ENCODE measurements around the gene DDA1.
"Not testable (repeated sequence)": the region's sequence is repeated elsewhere in the genome, so short reads cannot be mapped to it uniquely, and the experiment has no call there.

Gene DDA1

DNA sequence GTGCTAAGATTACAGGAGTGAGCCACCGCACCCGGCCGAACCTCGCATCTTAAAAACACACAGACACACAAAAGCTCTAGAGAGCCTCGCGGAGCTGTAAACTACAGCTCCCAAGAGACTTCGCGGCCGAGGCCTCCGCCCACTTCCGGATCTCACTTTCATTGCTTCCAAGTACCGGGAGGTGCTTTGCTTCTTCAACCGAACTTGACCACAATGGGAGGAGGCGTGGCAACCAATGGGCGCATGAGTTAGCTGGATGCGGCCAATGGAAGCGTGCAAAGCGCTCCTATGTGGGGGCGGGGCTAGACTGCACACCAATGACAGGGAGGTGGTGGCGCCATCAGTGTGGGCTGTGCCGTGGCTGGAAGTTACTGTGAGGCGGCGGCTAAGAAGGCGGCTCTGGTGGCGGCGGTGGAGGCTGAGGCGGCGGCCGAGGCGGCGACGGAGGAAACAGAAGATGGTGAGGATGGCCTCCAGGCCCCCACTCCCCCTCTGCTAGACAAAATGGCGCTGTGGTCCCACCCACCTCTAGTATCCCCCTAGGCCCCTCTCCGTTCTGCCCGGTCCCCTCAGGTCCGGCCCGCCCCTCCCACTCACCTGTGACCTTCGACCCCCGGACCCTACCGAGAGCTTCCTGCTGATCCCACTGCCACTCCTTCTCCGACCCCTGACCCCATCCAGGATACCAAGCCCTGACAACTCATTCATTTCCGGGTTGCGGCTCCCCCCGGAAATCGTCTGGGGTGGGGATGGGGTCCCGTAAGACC lies at the start of gene DDA1:
Gene DDA1 (plus strand): TSS at position 366 of the 767 bp plus-strand sequence. CDS start 92 bp downstream, at position 458.
- DNase-seq (ENCODE audit: low read depth), result peak; percentile 99

- DNase-seq (ENCODE audit: low read depth), result no peak
Measured at GRCh38 chr19:17259934-17260333, 49.4 kb upstream of the DDA1 start.

GRCh38 chr19:17260842-17261325 lies 48.5 kb upstream of the DDA1 start:
- peak; percentile 71 for DNase-seq (ENCODE audit: low read depth)

GRCh38 chr19:17262557-17262956 lies 46.8 kb upstream of the DDA1 start:
- DNase-seq (ENCODE audit: low read depth), result no peak

DNA sequence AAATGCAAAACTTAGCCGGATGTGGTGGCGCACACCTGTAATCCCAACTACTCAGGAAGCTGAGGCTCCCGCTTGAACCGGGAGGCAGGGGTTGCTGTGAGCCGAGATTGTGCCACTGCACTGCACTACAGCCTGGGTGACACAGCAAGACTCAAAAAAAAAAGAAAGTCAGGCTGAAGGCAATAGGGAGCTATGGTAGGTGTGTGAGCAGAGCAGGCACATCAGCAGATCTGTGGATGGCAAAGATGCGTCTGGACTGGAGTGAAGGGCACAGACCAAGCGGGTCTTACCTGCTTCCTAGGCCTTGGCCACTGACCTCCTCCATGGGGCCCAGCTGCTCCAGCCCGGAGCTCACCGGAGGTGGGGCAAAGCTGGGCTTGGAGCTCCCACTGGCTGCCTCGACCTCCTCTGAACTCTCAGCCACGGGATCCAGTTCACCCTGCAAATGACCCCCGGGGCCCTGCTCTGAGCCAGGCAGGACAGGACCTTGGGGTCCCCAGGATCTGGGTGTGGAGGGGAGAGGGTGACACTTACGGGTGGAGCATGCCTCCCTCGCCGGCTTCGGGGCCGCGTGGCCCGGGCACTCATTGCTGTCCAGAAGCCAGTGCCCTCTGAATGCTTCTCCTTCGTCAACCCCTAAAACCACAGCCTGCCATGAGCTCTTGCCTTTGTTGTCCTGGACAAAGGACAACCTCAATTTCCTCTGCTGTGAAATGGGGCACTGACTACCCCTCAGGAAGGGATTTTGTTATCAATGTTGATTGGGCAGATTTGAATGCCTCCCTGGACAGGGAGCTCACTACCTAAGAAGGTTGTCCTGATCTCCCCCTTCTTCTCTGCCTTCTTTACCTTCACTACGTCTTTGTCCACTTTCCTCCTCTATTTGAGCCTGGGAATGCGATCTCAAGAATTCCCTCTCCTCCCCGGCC lies 45.4 kb upstream of the DDA1 start:
- DNase-seq (ENCODE audit: low read depth), result no peak

DNA sequence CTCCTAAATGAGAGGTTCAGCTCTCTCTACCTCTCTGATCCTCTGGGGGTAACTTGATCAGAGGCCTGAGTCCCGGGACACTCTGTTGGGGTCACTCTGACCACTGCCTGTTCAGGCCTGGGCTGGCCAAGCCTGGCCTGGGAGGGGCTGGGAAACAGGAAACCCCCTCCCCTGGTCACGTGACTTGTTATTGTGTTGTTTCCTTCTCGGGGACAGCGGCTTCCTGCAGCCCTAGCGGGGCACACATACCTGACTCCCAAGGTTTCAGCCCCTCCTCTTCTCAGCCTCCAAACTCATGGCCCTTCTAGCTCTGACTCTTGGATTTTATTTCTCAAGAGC lies 44.8 kb upstream of the DDA1 start, which contains the start of gene USHBP1:
Gene USHBP1 (minus strand): TSS at position 105 of the 339 bp plus-strand sequence. CDS start 446 bp downstream, outside the sequence.
- no peak for DNase-seq (ENCODE audit: low read depth)

DNA sequence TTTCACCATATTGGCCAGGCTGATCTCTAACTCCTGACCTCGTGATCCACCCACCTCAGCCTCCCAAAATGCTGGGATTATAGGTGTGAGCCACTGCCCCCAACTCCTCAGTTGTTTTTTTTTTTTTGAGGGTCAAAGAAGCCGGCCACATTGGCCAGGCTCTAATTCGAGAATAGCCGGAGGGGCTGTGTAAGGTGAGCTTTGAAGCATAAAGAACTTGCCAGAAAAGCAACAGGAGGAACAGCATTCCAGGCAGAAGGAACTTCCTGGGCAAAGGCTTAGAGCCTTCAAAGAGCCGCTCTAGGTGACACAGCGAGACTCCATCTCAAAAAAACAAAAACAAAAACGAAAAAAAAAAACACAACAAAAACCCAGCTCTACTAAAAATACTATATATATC lies 43.3 kb upstream of the DDA1 start:
- DNase-seq (ENCODE audit: low read depth), result no peak

- DNase-seq (ENCODE audit: low read depth), result no peak
Measured at GRCh38 chr19:17266589-17266974, 42.8 kb upstream of the DDA1 start.

GRCh38 chr19:17266975-17267788 lies 42.2 kb upstream of the DDA1 start, which contains the start of gene BABAM1:
Gene BABAM1, plus strand, starts transcription at chr19:17267443. Its CDS starts 1,364 bp downstream, at chr19:17268807.
- DNase-seq (ENCODE audit: low read depth), result peak; percentile 95

GRCh38 chr19:17268754-17269153 lies 40.6 kb upstream of the DDA1 start:
- no peak for DNase-seq (ENCODE audit: low read depth)

DNA sequence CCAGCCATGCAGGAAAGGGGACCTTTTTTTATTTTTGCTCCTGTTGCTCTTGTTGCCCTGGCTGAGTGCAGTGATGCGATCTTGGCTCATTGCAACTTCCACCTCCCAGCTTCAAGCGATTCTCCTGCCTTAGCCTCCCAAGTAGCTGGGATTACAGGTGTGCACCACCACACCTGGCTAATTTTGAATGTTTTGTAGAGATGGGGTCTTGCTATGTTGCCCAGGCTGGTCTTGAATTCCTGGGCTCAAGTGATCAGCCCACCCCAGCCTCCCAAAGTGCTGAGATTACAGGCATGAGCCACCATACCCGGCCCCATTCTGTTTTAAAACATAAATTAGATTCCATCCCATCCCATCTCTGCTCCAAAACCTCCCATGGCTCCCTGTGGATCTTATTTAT lies 34.5 kb upstream of the DDA1 start:
- DNase-seq (ENCODE audit: low read depth), result not testable (repeated sequence)

GRCh38 chr19:17275441-17276175 lies 33.8 kb upstream of the DDA1 start:
- DNase-seq (ENCODE audit: low read depth), result no peak

- DNase-seq (ENCODE audit: low read depth), result no peak
Measured at GRCh38 chr19:17279436-17279835, 29.9 kb upstream of the DDA1 start.

DNA sequence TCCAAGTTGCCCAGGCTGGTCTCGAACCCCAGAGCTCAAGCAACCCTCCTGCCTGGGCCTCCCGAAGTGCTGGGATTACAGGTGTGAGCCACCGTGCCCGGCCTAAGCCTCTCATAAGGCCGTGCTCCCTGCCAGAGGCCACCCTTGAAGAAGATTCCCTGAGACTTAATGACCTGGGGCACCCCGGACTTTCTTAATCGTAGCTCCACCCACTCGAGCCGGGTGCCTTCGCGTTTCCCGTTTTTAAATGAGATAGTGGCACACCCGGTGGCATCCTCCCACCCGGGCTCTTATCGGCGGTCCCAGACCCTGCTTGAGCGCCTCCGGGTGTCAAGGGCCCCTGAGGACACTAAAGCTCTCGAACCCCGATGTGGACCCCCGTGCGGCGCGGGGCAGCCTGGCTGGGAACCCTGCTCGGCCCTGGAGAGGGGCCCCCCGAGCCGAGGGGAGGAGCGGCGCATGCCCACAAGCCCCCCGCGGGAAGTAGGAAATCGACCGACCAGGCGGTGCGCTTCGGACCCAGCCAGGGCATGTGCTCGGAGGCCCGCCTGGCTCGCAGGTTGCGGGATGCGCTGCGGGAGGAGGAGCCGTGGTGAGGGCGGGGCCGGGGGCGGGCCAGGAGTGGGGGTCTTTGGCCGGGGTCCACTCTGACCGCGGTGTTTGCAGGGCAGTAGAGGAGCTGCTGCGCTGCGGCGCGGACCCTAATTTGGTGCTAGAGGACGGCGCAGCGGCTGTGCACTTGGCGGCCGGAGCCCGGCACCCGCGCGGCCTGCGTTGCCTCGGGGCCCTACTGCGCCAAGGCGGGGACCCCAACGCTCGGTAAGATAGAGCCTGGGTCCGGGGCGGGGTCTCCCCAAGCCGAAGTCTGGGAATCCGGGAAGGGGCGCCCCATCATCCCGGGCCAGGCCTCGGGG lies 27.7 kb upstream of the DDA1 start, which contains the start of gene ANKLE1:
Gene ANKLE1 (plus strand): TSS at position 511 of the 914 bp plus-strand sequence. CDS start 20 bp downstream, at position 531.
- DNase-seq (ENCODE audit: low read depth), result no peak

DNA sequence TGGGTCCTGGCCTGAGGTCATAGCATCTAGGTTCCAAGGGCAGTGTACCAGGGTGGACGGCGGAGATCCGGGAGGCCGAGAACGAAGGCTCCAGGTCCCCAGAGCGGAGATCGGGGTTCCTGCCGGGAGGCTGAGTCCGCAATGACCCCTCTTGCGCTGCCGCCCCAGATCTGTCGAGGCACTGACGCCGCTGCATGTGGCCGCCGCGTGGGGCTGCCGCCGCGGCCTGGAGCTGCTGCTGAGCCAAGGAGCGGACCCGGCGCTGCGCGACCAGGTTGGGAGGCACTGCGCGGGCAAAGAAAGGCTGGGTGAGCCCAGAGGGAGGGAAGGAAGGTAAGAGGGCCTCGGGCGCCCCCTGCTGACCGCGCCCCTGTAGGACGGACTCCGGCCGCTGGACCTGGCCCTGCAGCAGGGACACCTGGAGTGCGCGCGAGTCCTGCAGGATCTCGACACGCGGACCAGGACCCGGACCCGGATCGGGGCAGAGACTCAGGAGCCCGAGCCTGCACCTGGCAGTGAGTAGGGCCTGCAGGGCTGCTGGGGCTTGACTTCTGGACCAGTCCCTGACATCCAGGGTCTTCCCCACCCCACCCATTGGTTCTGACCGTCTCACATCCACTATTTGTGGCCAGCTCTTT lies 26.8 kb upstream of the DDA1 start:
- DNase-seq (ENCODE audit: low read depth), result peak; percentile 54

- DNase-seq (ENCODE audit: low read depth), result no peak
Measured at GRCh38 chr19:17283504-17283996, 25.8 kb upstream of the DDA1 start.

- no peak for DNase-seq (ENCODE audit: low read depth)
Measured at GRCh38 chr19:17285415-17286135, 23.8 kb upstream of the DDA1 start.

DNA sequence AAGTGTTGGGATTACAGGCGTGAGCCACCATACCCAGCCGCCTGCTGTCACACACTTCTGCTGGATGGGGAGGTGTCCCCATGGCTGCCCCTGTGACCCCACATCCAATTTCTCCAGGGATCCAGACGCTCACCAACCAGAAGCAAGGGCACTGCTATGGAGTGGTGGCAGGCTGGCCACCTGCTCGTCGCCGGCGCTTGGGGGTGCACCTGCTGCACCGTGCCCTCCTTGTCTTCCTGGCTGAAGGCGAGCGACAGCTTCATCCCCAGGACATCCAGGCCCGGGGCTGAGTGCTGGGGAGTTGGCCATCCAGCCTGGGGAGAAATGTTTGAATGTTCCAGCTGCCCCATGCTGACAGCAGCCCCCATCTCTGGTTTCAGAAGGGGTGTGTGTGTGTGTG lies 23.1 kb upstream of the DDA1 start:
- no peak for DNase-seq (ENCODE audit: low read depth)

DNA sequence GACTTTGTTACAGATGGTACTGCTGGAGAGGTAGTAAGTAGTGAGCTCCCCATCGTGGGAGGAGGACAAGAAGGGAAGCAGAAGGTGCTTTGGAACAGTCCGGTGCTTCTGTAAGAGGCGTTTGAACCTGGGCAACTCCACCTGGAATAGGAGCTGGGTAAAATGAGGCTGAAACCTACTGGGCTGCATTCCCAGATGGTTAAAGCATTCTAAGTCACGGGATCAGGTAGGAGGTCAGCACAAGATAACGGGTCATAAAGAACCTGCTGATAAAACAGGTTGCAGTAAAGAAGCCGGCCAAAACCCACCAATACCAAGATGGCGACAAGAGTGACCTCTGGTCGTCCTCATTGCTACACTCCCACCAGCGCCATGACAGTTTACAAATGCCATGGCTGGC lies 22.6 kb upstream of the DDA1 start:
- DNase-seq (ENCODE audit: low read depth), result no peak

Measured in T-helper 22 cell (primary cell).